GM21529 (cell line): Measurements from ENCODE around the gene KDM2A.
"Not testable (repeated sequence)": the region's sequence is repeated elsewhere in the genome, so short reads cannot be mapped to it uniquely, and the experiment has no call there.

ENCODE experiments used
- ATAC-seq: cut with Tn5 transposase; IDR thresholded peaks from one replicate; pipeline ENCODE4 v1.9.1; 2021; ENCODE audit not compliant: unreplicated experiment

Gene KDM2A

DNA sequence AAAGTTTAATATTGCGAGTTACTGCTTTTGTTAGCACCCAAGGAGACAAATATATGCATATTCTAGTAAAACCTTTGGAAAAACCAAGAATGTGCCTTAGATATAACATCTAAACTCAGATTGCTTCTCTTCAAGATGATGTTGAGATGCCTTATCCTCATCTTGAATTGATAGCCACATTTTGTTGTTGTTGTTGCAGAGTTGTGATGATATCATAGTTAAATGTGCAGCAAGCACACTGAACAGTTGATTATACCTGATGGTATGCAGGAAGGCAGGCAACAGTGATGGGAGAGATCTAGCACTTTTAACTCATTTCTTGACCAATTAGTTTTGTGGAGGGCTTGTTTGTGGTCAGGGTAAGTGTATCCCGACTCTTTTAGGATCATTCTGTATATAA, 48.0 kb downstream of the KDM2A start:
- no peak for ATAC-seq

DNA sequence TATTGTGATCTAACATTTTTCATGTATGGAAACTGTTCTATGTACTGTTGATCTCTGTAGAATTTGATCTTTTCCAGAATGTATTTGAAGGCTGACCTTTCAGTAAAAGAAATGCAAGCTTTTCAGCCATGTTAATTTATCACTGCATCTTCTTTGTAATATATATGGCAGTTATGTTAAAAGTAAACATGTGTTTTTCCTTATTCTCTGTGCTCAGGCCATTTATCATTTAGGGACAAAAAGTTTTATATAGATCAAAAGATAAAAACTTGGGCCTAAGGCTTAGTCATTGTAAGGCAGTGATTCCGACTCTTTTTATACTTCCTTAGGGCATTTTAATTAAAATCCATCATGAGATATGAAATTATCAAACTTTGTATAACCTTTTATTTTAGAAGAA, 48.7 kb downstream of the KDM2A start:
- ATAC-seq = no peak

DNA sequence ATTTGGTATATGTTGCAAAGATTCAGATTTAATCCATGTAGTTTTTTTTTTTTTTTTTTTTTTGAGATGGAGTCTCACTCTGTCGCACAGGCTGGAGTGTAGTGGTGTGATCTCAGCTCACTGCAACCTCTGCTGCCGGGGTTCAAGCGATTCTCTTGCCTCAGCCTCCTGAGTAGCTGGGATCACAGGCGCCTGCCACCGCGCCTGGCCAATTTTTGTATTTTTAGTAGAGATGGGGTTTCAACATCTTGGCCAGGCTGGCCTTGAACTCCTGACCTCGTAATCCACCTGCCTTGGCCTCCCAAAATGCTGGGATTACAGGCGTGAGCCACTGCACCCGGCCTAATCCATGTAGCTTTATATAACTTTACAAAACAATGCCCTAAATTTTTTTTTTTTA, 49.8 kb downstream of the KDM2A start:
- not testable (repeated sequence) for ATAC-seq

DNA sequence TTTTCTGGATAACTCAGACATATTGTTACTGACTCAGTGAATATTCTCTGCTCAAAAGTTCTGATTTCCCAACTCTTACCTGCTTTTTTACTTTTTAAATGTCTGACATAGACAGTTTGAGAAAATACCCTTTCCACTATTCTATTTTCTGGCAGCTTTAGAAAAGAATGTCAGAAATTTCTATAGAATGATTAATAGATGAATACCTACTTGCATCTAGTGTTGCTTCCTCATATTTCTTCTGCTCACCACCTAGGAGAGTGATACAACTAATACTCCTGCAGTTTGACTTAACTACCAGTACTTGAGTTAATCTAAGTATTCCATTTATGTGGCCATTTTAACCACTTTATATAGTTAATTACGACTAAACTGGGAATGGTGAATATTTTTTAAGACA, 55.2 kb downstream of the KDM2A start:
- no peak for ATAC-seq

DNA sequence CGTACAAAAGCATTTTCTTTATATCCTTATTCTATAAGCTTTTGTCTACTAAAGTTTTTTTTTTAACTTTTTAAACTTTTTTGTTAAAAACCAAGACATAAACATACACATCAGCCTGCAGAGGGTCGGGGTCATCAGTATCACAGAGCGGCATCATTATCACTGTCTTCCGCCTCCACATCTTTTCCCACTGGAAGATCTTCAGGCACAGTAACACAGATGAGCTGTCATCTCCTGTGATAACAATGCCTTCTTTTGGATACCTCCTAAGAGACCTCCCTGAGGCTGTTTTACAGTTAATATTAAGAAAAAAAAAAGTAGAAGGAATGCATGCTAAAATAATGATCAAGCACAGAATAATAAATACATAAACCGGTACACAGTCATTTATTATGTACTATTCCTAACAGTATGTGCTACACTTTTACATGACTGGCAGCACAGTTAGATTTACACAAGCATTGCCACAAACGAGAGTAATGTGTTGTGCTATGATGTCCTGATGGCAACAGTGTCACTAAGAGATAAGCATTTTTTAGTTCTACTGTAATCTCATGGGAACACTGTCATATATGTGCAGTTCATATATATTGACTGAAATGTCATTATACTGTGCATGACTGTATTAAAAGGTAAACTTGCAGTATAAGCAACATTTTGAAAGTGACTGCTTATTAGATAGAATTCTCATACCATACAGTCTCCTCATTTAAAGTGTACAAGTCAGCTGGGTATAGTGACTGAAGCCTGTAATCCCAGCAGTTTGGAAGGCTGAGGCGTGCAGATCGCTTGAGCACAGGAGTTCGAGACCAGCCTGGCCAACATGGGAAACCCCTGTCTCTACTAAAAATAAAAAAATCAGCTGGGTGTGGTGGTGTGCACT, 58.6 kb downstream of the KDM2A start:
- no peak for ATAC-seq

DNA sequence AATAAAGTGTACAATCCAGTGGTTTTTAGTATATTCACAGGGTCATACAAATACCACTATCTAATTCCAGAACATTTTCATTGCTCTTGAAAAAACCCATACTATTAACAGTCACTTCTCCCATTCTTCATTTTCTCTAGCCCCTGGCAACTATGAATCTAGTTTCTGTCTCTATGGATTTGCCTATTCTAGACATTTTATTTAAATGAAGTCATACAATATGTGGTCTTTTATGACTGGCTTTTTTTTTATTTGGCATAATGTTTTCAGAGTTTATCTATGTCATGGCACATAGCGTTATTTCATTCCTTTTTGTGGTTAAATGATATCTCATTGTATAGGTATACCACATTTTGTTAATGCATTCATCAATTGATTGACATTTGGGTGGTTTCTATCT, 59.4 kb downstream of the KDM2A start:
- ATAC-seq = no peak

DNA sequence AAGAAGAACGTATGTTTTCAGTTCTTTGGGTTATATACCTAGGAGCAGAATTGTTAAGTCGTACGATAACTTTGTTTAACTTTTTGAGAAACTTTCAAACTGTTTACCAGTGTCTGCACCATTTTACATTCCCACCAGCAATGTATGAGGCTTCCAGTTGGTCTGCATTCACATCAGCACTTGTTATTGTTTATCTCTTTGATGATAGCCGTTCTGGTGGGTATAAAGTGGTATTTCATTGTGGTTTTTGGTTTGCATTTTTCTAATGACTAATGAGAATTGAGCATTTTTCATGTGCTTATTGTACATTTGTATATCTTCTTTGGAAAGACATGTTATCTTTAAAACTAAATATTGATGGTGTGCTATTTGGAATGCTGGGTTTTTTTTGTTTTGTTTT, 59.8 kb downstream of the KDM2A start:
- no peak for ATAC-seq

DNA sequence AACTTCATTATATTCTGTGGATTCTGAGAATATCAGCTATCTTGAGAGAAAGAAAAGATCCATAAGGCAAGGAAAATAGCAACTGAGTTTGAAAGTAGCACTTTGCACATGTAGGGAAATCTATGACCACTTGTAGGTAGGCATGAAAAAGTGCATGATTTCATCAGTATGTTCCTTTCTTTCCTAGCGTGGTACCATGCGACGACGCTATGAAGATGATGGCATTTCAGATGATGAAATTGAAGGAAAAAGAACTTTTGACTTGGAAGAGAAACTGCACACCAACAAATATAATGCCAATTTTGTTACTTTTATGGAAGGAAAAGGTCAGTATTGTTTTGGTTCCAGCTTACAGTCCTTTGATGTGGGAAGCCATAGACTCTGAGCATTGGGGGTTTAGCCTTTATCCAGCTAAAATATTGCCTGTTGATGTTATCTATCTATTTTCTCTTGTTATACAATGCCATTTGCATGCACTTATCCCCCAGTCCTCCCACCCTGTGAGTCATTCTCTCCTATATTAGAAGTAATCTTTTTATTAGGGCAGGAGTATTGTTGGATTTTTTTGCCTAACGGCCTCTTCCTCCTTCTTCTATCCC, 60.9 kb downstream of the KDM2A start:
- ATAC-seq = no peak

DNA sequence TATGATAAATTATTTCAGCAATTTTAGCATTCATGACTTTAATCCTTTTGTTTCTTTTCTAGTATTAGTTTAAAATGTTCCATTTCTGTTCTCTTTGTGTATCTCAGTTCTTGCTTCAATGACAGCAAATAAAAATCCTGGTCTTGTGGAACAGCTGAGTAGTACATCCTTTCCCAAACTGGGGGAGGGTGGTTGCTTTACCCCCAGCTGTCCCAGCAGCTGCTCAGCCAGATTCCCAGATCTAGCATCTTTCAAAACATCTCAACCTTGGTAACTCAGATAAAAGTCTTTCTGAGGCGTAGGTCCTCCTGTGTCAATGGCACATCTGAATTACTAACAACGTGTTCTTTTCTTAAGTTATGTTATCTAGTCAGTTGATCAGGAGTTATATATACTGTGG, 75.0 kb downstream of the KDM2A start:
- no peak for ATAC-seq

DNA sequence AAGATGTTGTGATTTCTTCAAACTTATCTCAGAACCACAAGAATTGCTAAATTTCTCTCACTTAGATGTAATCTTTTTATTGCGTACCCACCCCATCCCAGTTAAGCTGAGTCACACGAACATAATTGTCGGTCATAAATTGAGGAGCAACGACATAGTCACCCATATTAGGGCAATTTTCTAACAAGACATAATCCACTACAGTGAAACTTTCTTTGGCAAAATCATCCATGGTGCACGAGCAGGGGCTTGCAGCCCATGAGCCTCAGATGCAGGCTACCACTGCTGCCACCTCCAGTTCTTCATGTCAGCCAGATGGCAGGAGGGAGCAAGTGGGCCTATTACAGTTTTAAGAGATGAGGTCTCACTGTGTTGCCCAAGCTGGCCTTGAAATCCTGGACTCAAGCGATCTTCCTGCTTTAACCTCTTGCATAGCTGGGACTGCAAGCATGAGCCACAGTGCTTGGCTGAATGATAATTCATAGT, 77.0 kb downstream of the KDM2A start:
- ATAC-seq = no peak

DNA sequence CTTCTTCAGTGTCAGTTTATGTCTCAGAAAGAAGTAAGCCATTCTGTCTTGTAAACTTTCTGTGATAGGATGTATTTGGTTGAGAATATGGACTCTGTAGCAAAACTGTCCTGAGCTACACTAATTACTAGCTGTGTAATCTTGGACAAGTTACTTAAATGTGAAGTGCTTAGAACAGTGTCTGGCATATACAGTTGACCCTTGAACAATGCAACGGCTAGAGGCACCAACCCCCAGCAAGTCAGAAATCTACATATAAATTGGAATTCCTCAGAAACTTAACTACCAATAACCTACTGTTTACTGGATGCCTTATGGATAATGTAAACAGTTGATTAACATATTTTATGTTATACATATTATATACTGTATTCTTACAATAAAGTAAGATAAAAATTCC, 78.5 kb downstream of the KDM2A start:
- no peak for ATAC-seq

DNA sequence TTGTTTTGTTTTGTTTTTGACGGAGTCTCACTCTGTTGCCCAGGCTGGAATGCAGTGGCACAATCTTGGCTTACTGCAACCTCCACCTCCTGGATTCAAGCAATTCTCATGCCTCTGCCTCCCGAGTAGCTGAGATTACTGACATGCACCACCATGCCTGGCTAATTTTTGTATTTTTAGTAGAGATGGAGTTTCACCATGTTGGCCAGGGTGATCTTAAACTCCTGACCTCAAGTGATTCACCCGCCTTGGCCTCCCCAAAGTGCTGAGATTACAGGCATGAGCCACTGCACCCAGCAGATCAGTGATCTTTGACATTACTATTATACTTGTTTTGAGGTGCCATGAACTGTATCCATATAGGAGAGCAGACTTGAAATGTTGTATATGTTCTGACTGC, 79.7 kb downstream of the KDM2A start:
- ATAC-seq = not testable (repeated sequence)

DNA sequence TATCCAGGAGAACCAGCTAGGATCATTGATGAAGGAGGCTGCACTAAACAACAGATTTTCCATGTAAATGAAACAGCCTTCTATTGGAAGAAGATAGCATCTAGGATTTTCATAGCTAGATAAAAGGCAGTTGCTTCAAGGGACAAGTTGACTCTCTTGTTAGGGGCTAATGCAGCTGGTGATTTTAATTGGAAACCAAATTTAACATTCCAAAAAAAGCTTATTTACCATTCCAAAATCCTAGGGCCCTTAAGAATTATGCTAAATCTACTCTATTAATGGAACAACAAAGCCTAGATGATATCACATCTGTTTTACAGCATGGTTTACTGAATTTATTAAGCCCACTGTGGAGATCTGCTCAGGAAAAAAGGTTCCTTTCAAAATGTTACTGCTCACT, 80.7 kb downstream of the KDM2A start:
- no peak for ATAC-seq

DNA sequence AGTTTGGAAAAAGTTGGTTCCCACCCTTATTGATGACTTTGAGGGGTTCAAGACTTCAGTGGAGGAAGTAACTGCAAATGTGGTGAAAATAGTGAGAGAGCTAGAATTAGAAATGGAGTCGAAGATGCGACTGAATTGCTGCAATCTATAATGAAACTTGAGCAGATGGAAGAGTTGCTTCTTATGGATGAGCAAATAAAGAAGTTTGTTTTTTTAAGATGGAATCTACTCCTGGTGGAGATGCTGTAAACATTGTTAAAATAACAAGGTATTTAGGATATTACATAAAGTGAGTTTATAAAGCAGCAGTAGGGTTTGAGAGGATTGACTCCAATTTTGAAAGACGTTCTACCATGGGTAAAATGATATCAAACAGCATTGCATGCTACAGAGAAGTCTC, 83.0 kb downstream of the KDM2A start:
- ATAC-seq = no peak

DNA sequence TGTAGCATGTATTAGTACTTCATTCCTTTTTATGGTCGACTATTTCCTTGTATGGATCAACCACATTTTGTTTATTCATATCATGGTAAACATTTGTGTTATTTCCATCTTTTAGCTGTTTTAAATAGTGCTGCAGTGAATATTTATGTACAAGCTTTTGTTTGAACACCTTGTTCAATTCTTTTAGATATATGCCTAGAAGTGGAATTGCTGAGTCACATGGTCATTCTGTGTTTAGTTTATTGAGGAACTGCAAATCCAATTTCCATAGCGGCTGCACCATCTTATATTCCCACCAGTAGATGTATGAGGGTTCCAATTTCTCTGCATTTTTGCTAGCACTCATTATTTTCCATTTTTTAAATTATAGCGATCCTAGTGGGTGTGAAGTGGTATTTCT, 85.8 kb downstream of the KDM2A start:
- ATAC-seq = no peak

DNA sequence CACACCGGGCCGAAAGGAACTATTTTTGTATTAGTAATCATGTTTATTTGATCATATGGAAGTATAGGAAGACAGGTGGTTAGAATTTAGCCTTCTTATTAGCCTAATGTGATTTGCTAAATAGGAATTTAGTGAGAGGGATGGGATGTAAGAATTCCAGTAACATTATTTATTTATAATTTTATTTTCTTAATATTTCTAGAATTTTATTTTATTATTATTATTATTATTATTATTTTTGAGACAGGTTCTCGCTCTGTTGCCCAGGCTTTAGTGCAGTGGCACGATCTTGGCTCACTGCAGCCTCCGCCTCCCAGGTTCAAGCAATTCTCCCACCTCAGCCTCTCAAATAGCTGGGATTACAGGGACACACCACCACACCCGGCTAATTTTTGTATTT, 90.2 kb downstream of the KDM2A start:
- not testable (repeated sequence) for ATAC-seq

DNA sequence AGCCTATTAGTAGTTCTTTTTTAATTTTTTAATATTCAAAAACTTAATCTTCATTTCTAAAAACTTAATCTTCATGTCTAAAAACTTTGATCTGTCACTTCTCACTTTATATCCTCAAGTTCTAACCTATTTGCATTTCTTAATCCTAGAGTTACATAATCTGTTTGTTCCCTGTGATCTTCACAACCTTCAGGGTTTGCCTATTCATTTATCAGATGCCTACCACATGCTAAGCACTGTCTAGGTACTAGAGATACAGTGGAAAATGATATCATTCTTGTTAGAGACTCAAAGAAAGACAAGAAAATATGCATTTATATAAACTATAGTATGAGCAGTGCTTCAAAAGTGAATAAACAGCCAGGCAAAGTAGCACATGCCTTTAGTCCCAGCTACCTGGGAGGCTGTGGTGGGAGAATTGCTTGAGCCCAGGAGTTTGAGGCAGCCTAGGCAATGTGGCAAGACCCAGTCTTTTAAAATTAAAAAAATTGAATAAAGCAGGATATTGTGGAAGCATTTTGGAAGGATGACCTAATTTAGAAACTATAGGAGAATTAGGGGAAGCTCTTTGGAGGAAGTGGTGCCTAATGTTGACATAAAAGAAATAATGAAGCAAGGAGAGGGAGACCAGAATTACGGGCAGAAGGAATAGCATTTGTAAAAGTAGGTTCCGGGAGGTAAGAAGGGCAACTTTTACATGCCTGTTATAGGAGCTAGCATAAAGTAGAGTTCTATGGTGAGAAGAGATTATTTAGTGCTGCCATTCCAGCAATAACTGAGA, 92.8 kb downstream of the KDM2A start:
- ATAC-seq = no peak

DNA sequence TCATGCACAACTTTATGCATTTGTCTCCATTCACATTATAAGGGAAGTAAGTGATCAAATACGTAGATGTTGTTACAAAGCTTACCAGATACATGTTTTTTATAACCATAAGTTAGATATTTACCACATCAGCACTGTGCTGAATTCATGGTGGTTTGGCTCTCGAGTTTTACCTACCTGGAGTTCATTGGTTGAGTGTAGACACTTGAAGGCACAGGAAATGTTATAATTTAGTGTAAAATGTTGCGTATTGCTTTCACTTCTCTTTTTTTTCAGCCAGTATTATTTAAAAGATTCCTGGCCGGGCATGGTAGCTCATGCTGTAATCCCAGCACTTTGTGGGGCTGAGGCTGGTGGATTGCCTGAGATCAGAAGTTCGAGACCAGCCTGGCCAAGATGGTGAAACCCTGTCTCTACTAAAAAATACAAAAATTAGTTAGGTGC, 94.1 kb downstream of the KDM2A start:
- no peak for ATAC-seq

DNA sequence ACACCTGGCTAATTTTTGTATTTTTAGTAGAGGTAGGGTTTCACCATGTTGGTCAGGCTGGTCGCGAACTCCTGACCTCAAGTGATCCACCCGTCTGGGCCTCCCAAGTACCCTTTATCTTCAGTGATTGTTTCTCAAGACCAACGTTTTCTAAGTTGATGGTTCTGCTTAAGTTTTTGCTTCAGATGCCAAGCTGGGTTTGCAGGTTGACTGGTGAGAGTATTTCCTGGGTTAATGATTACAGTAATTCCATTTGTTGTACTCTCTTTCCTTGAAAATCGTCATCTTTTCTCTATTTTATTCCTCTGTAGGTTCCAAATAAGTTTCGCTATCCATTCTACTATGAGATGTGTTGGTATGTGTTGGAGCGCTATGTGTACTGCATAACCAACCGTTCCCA, 108.7 kb downstream of the KDM2A start:
- ATAC-seq = no peak

DNA sequence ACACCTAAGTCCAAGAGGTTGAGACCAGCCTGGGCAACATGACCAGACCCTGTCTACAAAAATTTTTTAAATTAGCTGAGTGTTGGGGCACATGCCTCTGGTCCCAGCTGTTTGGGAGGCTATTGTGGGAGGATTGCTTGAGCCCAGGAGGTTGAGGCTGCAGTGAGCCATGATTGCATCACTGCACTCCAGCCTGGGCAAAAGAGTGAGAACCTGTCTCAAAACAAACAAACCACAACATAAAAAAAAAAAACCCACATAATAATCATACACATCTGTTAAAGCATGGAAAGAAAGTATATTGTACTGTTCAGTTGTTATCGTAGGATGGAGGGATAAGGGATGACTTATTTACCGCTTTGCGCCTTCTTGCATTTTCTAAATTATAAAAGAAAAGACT, 111.3 kb downstream of the KDM2A start:
- no peak for ATAC-seq

DNA sequence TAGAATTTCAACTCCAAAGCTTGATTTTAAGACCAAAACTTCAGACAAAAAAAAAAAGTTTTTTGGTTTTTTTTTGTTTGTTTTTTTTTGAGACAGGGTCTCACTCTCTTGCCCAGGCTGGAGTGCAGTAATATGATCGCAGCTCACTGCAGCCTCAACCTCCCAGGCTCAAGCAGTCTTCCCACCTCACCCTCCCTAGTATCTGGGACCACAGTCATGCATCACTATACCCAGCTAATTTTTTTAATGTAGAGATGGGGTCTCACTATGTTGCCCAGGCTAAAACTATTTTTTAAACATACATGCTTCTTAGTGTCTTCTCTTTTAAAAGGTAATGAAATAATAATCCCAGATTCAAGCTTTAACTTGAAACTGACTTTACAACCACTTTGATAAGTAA, 111.8 kb downstream of the KDM2A start:
- no peak for ATAC-seq
